Activated T-cell treated with anti-CD3 and anti-CD28 coated beads, Interleukin-2, amount 50 U/mL, for 4 hours (primary cell): Measurements from ENCODE around the gene GFM1. TPM values are rescaled to one million over a fixed set of nuclear protein-coding genes. Genes with fewer than 3 reads are reported as not detected.

ENCODE experiments used
- total RNA-seq, 3 donors: library from RNA; stranded (reverse); gene quantifications; one replicate each; pipeline ENCODE4 v1.2.1, GENCODE V29; 2021

Gene GFM1
- total RNA-seq, 3 donors from 2014 or later: 123 to 131 (median 130) TPM

Other genes with a start within 250 kb of the GFM1 start
- 1 to 10 TPM; 1.6 to 1.8 (median 1.6) TPM for gene MLF1, start 73.3 kb upstream of the GFM1 start, total RNA-seq
- gene LXN, start 28.1 kb downstream of the GFM1 start, total RNA-seq: 1 to 10 TPM; 2.0 to 2.3 (median 2.3) TPM
- not detected for gene RARRES1, start 87.9 kb downstream of the GFM1 start, total RNA-seq
- gene MFSD1, start 157.5 kb downstream of the GFM1 start, total RNA-seq: 10 to 100 TPM; 19.8 to 25.2 (median 20.2) TPM